ENCODE data around the gene VAMP2.

Gene VAMP2, protein sequence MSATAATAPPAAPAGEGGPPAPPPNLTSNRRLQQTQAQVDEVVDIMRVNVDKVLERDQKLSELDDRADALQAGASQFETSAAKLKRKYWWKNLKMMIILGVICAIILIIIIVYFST

DNA sequence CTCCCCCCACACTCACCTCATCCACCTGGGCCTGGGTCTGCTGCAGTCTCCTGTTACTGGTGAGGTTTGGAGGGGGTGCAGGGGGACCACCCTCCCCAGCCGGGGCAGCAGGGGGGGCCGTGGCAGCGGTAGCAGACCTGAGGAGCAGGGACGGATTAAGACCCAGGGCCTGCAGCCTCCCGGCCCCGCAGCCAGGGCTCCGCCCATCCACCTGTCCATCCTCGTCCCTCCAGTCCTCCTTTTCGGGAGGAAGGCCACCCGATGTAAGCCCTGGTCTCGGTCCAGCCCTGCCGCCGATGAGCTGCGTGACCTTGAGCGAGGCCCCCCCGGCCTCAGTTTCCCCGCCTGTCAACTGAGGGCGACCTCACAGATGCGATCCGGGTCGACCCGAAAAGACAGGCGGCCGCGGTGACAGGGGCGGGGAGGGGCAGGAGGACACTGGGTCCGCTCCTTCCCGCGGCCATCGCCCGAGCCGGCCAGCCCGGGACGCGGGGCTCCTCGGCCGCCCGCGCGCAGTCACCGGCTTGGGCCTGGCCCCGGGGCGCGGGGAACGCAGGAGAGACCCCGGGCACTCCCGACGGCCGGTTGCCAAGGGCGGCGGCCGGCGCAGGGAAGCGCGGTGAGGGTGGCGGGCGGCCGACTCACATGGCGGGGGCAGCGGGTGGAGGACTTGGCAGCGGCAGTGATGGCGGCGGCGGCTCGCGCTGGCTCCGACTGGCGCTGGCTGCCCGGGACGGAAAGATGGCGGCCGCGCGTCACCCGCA, at the start of gene VAMP2:
TSS of gene VAMP2 (minus strand) at position 716 of the 764 bp plus-strand sequence. CDS start at position 647, 69 bp downstream.
- no peak for DNase-seq
- in situ Hi-C loops (cut with MboI; ENCODE audit: low pct_unique_long_range_greater_than_20kb, low sequenced_read_pairs): no loop called here

DNA sequence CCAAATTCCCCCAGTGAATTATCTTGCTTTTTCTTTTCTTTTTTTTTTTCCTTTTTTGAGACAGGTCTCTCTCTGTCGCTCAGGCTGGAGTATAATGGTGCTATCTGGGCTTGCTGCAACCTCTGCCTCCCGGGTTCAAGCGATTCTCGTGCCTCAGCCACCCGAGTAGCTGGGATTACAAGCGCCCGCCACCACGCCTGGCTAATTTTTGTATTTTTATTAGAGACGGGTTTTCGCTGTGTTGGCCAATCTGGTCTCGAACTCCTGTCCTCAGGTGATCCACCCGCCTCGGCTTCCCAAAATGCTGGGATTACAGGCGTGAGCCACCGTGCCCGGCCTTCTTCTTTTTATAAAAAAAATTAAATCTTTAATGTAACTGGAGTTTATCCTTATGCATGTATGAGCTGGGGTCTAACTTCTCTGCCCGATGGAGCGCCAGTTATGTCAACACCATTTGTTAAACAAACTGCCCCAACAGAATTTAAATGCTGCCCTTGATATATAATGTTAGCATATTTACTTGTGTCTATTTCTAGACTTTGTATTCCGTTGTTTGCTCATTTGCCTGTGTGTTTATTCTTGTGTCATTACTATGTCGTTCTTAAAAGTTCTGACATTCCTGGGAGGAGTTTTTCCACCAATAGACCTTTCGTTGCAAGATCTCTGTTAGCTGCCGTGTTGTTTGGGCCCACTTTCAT, 48.2 kb upstream of the VAMP2 start:
- no peak for DNase-seq
- in situ Hi-C loops (cut with MboI; ENCODE audit: low pct_unique_long_range_greater_than_20kb, low sequenced_read_pairs): no loop called here

DNA sequence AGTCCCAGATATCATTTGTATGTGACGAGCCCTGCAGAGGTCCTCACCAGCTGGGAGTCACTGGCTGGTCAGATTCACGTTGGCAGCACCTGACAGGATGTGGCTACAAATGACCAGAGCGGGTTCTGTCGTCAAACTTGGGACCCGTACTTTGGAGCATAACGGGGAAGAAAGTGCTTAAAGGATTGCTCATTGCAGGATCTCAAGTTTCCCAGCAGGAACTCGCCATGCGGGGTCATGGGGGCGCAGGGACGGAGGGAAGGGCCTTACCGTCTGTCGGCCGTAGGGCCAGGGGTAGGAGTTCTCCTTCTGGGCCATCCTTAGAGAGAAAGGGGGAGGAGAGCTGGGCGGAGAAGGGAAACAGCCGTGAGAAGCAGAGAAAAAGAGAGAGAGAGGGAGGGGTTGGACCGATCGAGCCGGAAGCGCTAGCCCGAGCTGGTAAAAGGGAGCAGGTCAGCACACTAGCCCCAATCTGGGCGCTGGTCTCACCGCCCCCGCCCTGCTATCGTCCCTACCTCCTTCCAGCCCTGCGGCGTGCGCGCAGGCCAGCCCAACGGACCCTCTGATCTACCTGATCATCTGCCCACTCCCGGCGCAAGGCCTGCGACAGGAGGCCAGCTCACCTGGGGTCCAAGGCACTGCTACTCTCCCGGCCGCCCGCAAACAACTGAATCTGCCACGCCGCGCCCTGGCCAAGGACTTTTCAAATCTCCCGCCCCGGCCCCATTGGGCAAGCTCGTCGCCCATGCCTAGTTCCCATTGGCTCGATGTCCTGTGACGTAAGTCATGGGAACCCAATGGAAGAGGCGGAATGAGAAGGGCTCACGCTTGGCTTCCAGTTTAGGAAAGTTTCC, 47.4 kb upstream of the VAMP2 start, which contains the start of gene AURKB:
TSS of gene AURKB (minus strand) at position 669 of the 854 bp plus-strand sequence. CDS start at position 318, 351 bp downstream.
- in situ Hi-C loops (cut with MboI; ENCODE audit: low pct_unique_long_range_greater_than_20kb, low sequenced_read_pairs): no loop called here

DNA sequence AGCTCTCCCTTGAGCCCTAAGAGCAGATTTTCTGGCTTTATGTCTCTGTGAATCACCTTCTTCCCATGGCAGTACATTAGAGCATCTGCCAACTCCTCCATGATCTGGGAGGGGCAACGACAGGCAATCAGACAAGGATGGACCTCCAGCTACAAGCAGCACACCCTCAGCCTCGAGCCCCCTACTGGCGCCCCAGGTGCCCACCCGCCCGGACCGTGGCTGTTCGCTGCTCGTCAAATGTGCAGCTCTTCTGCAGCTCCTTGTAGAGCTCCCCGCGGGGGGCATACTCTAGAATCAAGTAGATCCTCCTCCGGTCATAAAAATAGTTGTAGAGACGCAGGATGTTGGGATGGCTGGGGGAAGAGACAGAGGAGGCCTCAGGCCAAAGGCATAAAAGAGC, 43.8 kb upstream of the VAMP2 start:
- in situ Hi-C loops (cut with MboI; ENCODE audit: low pct_unique_long_range_greater_than_20kb, low sequenced_read_pairs): no loop called here
- DNase-seq: no peak

More for the DNA sequence above, 47.4 kb upstream of the VAMP2 start, which contains the start of gene AURKB:
- DNase-seq: peak; percentile 94

DNA sequence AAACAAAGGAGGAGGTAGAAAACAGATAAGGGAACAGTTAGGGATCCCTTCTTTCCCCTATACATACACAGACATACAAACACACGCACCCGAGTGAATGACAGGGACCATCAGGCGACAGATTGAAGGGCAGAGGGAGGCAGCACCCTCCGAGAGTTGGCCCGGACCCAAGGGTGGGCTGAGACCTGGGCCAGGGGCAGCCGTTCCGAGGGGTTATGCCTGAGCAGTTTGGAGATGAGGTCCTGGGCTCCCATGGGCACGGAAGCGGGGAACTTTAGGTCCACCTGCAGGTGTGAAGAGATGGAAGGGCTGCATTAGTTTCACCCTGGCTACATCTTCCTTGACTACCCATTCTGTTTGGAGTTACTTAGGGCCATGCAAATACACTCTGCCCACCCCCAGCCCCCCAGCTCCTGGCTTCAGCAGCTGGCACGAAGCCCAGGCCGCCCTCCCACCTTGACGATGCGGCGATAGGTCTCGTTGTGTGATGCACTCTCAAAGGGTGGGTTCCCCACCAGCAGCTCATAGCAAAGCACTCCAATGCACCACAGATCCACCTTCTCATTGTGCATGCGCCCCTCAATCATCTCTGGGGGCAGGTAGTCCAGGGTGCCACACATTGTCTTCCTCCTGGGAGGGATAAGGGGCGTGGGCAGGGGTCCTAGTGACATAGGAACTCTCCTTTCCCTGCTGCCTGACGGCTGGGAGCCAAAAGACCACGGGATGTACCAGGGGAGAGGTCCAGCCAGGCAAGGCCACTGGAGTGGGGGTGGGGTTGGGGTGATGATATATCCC, 42.2 kb upstream of the VAMP2 start:
- in situ Hi-C loops (cut with MboI; ENCODE audit: low pct_unique_long_range_greater_than_20kb, low sequenced_read_pairs): no loop called here
- no peak for DNase-seq

DNA sequence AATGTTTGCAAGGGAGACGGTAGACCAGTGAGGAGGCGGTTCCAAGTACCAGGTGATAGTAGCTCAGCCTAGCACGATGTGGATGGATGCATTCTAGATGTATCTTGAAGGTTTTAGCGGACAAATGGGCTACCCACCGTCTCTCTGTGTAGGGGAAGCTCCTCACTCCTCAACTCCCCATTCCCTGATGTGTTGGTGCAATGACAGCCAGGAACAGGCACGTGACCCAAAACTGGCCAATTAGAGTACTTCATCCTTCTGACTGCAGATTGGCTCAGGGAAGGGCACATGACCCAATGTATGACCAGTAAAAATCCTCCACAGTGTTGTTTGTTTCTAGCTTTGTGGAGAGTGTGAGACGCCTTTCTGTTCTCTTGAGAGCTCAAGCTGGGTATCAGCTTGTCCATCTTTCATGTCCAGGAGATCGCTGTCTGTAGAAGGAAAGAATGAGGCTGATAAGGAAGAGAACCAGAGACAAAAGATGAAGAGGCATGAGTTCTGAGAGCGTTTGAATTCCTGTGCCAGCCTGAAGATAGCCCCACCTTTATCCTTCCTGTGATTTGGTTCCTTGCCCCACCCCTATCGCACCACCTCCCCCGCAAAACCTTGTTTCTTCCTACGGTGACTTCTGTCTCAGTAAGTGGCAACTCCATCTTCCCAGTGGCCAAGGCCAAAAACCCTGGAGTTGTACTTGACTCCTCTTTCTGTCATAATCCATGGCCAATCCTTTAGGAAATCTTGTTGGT, 29.5 kb upstream of the VAMP2 start:
- DNase-seq: peak; percentile 53

DNA sequence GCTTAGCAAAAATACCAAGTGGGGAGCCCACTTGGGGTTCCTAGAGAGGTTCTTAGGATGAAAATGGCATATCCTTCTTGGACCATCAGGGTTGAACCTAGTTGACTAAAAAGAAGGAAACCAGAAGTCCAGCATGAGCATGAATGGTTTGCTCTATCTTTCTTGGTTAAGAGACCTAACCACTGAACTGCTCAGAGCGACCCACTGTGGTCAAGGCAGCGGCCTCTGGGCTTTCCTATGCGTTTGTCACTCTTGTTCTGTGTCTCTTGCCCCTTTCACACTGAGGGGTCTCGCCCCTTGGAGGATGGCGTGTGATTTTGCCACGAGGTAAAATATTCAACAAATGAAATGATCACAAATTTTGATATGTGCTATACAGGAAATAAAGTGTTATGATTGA, 27.8 kb upstream of the VAMP2 start:
- DNase-seq: no peak
- in situ Hi-C loops (cut with MboI; ENCODE audit: low pct_unique_long_range_greater_than_20kb, low sequenced_read_pairs): no loop called here

More for the DNA sequence above, 29.5 kb upstream of the VAMP2 start:
- in situ Hi-C loops (cut with MboI; ENCODE audit: low pct_unique_long_range_greater_than_20kb, low sequenced_read_pairs): no loop called here

DNA sequence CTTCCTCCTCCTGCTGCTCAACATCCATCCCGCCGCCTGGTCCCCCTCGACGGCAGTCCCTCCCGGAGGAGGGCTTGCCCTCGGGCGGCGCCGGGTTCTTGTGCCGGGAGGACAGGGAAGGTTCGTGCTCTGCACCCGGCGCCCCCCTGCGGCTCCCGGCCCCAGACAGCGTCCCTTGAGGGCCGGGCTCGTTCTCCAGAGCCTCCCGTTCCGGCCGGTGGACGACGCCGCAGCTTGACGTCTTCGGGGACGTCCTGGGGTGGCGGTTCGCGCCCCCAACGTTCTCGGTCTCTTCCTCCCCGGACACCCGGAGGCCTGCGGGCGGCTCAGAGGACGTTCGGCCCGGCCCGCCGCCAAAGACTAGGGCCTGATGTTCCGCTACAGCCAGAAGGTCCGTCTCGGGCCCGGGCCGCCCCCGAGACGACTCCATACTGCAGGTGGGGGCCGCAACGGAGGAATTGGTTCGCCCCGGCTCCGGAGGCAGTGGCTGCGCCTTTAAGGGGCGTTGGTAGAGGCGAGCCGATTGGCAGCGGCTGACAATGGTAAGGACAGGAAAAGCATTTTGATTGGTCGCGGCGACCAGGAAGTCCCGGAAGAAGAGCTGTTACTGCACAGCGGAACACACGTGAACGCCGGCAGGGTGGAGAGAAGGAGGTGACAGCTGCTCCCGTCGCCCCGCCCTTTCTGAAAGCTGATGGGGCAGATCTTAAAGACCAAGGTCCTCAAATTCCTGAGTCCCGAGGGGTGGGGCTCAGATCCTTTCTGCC, 27.1 kb upstream of the VAMP2 start, which contains the start of gene BORCS6:
TSS of gene BORCS6 (minus strand) at position 470 of the 767 bp plus-strand sequence. CDS start at position 430, 40 bp downstream.
- in situ Hi-C loops (cut with MboI; ENCODE audit: low pct_unique_long_range_greater_than_20kb, low sequenced_read_pairs): no loop called here
- peak; percentile 98 for DNase-seq

DNA sequence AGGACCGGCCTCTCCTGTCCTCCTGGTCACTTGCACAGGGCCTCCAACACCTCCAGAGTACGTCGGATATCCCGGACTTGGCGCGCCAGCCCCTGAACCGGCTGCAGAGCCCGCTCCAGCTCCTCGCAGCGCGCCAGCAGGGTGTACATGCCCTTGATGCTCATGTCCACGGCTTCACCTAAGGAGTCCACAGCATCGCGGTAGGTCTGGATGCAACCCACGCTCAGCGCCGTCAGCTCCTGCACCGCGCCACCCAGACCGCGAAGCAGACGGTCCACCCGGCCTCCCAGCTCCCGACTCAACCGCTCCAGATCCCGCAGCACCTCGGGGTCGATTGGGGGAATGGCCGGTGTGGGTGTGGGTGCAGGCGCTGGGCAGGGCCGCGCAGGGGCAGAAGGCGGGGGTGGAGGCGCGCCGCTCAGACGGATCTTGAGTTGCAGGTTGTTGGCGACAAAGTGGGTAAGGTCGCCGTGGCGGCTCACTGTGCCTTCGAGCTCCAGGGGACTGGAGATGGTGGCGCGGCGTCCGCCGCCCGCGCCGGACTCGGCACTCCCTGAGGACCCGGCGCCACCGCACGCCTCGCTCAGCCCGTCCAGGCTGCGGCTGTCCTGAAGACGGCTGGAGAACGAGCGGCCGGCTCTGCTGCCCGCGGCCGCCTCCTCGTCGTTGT, 26.4 kb upstream of the VAMP2 start:
- in situ Hi-C loops (cut with MboI; ENCODE audit: low pct_unique_long_range_greater_than_20kb, low sequenced_read_pairs): no loop called here
- DNase-seq: no peak

DNA sequence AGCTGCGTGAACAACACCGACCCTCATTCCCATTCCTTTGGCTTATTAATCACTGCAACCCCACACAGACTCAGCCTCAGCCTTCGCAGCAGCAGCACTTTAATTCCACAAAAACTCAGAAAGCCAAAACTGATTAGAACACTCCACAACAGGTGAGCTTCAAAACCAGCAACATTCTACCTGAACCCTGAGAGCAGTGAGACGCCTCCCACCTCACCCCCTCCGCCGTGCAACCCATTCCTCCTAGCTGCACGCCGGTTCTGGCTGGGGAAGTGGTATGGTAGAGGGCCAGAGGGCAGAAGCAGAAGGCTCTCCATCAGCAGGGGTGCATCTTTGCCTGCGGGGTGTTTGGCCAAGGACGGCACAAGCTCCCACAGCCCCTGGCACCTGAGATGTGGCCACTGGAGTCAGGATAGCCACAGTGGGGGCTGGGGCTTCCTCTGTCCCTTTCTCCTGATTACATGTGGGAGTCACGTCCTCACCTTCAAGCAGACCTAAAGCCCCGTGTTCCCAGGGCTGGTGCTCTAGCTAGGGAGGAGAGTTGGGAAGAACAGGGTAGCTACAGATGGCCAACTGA, 25.6 kb upstream of the VAMP2 start:
- no peak for DNase-seq
- in situ Hi-C loops (cut with MboI; ENCODE audit: low pct_unique_long_range_greater_than_20kb, low sequenced_read_pairs): no loop called here

DNA sequence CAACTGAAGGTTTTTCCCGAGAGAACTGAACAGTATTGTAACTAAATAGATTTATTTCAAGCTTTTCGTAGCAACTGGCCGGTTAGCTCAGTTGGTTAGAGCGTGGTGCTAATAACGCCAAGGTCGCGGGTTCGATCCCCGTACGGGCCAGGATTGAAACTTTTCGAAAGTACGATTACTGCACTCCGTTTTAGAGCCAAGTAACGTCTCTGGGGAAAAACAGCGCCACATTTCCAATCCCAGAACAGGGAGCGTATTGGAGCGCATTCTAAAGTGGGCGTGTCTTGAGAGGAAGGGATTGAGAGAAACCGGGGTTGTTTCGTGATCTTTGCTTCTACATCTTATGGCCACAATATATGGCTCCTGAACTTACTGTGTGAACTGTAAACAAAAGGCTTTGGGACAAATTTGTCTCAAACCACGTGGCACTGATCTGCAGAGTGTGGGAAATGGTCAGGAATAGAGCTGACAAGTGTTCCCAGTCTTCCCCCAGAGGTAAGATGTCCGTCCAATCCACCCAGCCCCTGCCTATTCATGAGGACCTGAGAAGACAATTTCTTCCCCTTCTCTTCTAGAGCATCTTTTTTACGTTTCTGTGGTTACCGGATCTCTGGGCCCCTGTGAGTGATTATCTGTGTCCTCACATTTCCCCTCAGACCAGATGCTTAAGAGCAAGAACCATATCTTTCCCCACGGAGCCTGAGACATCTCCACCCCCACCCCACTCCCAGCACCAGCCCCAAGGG, 24.9 kb upstream of the VAMP2 start:
- in situ Hi-C loops (cut with MboI; ENCODE audit: low pct_unique_long_range_greater_than_20kb, low sequenced_read_pairs): no loop called here
- peak; percentile 99 for DNase-seq

DNA sequence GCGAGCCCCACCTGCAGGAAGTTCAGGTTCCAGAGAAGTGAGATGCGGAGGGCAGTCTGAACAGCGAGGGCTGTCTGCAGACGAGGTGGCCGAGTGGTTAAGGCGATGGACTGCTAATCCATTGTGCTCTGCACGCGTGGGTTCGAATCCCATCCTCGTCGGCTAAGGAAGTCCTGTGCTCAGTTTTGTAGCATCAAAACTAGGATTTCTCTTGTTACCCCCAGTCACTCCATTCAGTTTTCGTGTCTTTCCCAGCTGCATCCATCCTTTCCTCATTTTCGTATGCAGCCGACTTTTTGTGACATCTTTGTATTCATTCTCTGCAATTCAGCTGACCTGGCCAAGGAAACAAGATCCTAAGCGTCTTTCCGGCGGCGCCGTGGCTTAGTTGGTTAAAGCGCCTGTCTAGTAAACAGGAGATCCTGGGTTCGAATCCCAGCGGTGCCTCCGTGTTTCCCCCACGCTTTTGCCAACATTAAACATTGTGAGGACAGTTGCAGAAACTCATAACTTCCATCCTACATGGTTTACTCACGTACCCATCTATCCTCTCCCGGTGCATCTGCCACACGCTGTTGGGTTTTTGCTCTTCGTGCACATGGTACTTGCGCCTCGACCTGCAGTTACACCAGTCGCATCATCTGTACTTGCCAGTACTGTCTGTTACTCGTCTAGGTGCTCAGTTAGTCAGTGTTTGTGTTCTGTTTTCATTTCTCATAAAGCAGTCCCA, 24.2 kb upstream of the VAMP2 start:
- DNase-seq: peak; percentile 96
- in situ Hi-C loops (cut with MboI; ENCODE audit: low pct_unique_long_range_greater_than_20kb, low sequenced_read_pairs): no loop called here

DNA sequence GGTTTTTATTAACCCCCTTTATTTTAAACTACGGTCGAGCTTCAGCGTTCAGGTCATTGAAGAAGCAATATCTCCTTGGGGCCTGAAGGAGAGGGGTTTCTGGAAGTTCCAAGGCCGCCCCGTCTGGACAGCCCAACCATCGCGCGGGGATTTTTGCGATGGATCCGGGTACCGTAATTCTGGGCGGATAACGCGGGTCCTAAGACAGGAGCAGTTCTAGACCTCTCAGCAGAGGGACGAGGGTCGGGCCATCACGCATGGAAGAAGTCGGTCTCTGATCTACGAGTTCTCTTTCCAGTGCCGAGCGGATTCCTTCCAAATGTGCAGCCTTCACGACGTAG, 23.7 kb upstream of the VAMP2 start:
- DNase-seq: no peak
- in situ Hi-C loops (cut with MboI; ENCODE audit: low pct_unique_long_range_greater_than_20kb, low sequenced_read_pairs): no loop called here

DNA sequence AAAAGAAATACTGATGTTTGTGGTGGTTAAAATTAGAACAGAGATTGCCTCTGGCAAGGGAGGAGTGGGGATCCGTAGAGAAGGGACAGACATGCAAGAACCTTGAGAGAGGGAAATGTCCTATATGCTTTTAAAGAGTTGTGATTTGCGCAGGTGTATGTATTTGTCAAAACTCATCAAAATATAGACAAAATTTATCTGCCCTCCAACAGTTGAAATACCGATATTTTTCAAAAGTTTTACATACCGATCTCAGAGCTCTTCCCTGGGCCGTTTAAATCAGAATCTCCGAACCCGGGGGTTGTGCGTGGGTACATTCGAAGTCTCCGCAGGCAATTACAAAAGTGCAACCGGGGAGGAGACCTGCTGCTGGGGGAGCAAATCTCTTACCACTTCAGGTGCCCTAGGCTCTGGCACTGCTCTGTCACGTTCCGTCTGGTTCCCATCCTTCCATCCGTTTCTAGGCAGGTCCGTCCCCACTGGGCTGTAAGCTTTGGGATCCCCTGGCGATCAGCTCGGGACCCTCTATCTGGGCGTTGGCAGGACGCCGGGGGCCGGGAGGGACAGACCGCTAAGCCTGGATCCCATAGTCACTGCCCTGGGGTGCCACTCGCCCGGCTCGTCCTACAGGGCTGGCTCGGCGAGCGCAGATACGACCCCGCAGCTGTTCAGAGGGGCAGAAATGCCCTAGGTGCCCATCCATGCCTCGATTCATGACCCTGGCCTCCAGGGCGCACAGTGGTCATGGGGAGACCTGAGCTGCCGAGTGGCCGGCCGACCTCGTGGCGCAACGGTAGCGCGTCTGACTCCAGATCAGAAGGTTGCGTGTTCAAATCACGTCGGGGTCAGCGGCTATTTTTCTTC, 23.1 kb upstream of the VAMP2 start:
- in situ Hi-C loops (cut with MboI; ENCODE audit: low pct_unique_long_range_greater_than_20kb, low sequenced_read_pairs): no loop called here
- DNase-seq: peak; percentile 91

Measured in KBM-7 (cell line).